HCT116 (cell line): ENCODE data around the gene GNG4. TPM values are rescaled to one million over a fixed set of nuclear protein-coding genes. Genes with fewer than 3 reads are reported as not detected.

Experiments
- ATAC-seq: fragments of 200-7000 bp; cut with Tn5 transposase; 2 replicates; pipeline ENCODE4 v1.9.1; 2020; ENCODE audit warnings: mild to moderate bottlenecking, moderate library complexity
- BruUV-seq: library from RNA; stranded (reverse); fragments of 400-500 nt; replicated peaks from 2 replicates; lab custom pipeline; 2021; lab: Mats Ljungman, UMichigan
- CTCF ChIA-PET: fragments of 300-600 bp; sonication (Branson Sonifier 250); formaldehyde crosslinking; loops from one replicate; lab custom pipeline; 2021; ENCODE audit warnings: antibody characterized with exemption; lab: Charles Lee
- POLR2A ChIA-PET: fragments of 300-600, 350-600 bp; sonication (Branson Sonifier 250); formaldehyde crosslinking; loops from one replicate; lab custom pipeline; 2021; ENCODE audit warnings: antibody characterized with exemption; lab: Charles Lee
- RAD21 ChIA-PET, 2 experiments: fragments of 300-600 bp; sonication (Branson Sonifier 250); formaldehyde crosslinking; loops; one replicate each; lab custom pipeline; 2023; ENCODE audit warnings: low total read pairs in 2 of 2; ENCODE audit not compliant: uncharacterized antibody in 2 of 2, unreplicated experiment in 2 of 2, low non-redundant PET in 1 of 2; lab: Charles Lee
- DNase-seq: peaks from one replicate; pipeline ENCODE4 v3.0.0-alpha.2; 2010; ENCODE audit warnings: low read depth, low spot score
- H2AFZ ChIP-seq: fragments of 200-600 bp; shearing (Covaris generic), sonication (generic); 2 replicates; pipeline ENCODE4 v1.6.1; 2017; ENCODE audit warnings: low read depth, mixed run types, mixed read lengths, antibody characterized with exemption, low read length; ENCODE audit not compliant: poor library complexity, severe bottlenecking
- H3K27ac ChIP-seq: 2 replicates; pipeline ENCODE4 v1.5.1; 2012; ENCODE audit warnings: low read depth, low read length
- H3K27me3 ChIP-seq: fragments of 200-600 bp; sonication (generic); 2 replicates; pipeline ENCODE4 v1.6.1; 2016; ENCODE audit warnings: mixed run types, low read length, mixed read lengths; ENCODE audit not compliant: insufficient read depth
- H3K36me3 ChIP-seq, 2 experiments: fragments of 200-500 bp in 1 of 2; fragments of 200-600 bp in 1 of 2; sonication (Bioruptor generic) in 1 of 2; sonication (generic) in 1 of 2; 2 replicates each; pipeline versions ENCODE4 v1.5.1 to v1.6.1; 2014 to 2016; ENCODE audit warnings: low read length in 2 of 2, inconsistent platforms in 1 of 2, mixed read lengths in 1 of 2, mixed run types in 1 of 2; ENCODE audit not compliant: insufficient read depth in 2 of 2, control insufficient read depth in 1 of 2
- H3K4me1 ChIP-seq, 2 experiments: fragments of 200-600 bp in 1 of 2; sonication (generic) in 1 of 2; 2 replicates each; pipeline versions ENCODE4 v1.5.1 to v1.6.1; 2012 to 2017; ENCODE audit warnings: low read length in 2 of 2, inconsistent platforms in 1 of 2, mild to moderate bottlenecking in 1 of 2, mixed read lengths in 1 of 2, mixed run types in 1 of 2, moderate library complexity in 1 of 2; ENCODE audit not compliant: insufficient read depth in 2 of 2, control insufficient read depth in 1 of 2
- H3K4me2 ChIP-seq: fragments of 200-600 bp; sonication (generic); 2 replicates; pipeline ENCODE4 v1.6.1; 2017; ENCODE audit warnings: mixed run types, low read length, mixed read lengths
- H3K4me3 ChIP-seq, 2 experiments: fragments of 200-600 bp in 1 of 2; sonication (generic) in 1 of 2; replicated peaks in 1 of 2; 2 replicates each; pipeline ENCODE4 v1.5.1; 2011 to 2016; ENCODE audit warnings: low read length in 2 of 2, control low read depth in 1 of 2, low read depth in 1 of 2, mild to moderate bottlenecking in 1 of 2, mixed read lengths in 1 of 2, mixed run types in 1 of 2
- H3K79me2 ChIP-seq: fragments of 200-600 bp; sonication (generic); 2 replicates; pipeline ENCODE4 v1.6.1; 2017; ENCODE audit warnings: mild to moderate bottlenecking, mixed run types, low read length, moderate library complexity, mixed read lengths; ENCODE audit not compliant: insufficient read depth
- H3K9ac ChIP-seq: fragments of 200-600 bp; sonication (generic); 2 replicates; pipeline ENCODE4 v1.6.1; 2016; ENCODE audit warnings: low read length, mixed read lengths
- H3K9me2 ChIP-seq: fragments of 200-600 bp; sonication (generic), shearing (Covaris generic); 2 replicates; pipeline ENCODE4 v1.6.1; 2017; ENCODE audit warnings: mixed run types, mild to moderate bottlenecking, moderate library complexity; ENCODE audit not compliant: insufficient read depth
- H3K9me3 ChIP-seq, 2 experiments: fragments of 200-500 bp in 1 of 2; fragments of 200-600 bp in 1 of 2; sonication (Bioruptor generic) in 1 of 2; sonication (generic) in 1 of 2; 2 replicates each; pipeline ENCODE4 v1.6.1; 2014 to 2017; ENCODE audit warnings: low read length in 2 of 2, mixed read lengths in 2 of 2, inconsistent platforms in 1 of 2, low read depth in 1 of 2, mild to moderate bottlenecking in 1 of 2, mixed run types in 1 of 2, moderate library complexity in 1 of 2; ENCODE audit not compliant: control insufficient read depth in 1 of 2, insufficient read depth in 1 of 2
- H4K20me1 ChIP-seq: fragments of 200-600 bp; sonication (generic), shearing (Covaris generic); 2 replicates; pipeline ENCODE4 v1.6.1; 2017; ENCODE audit warnings: mixed run types, mild to moderate bottlenecking, moderate library complexity; ENCODE audit not compliant: insufficient read depth
- EGR1 ChIP-seq: IDR thresholded peaks from 2 replicates; pipeline ENCODE4 v1.6.1; 2012; ENCODE audit warnings: low read depth
- FOSL1 ChIP-seq: IDR thresholded peaks from 2 replicates; pipeline ENCODE4 v1.6.1; 2012; ENCODE audit warnings: low read depth
- JUND ChIP-seq: IDR thresholded peaks from 2 replicates; pipeline ENCODE4 v1.6.1; 2012
- MAX ChIP-seq: IDR thresholded peaks from 2 replicates; pipeline ENCODE4 v1.6.1; 2012
- POLR2AphosphoS5 ChIP-seq: IDR thresholded peaks from 2 replicates; pipeline ENCODE4 v1.6.1; 2011; ENCODE audit warnings: mild to moderate bottlenecking, low read depth, low read length, moderate library complexity
- RAD21 ChIP-seq: IDR thresholded peaks from 2 replicates; pipeline ENCODE4 v1.6.1; 2012; ENCODE audit warnings: low read depth, mild to moderate bottlenecking
- ZBTB33 ChIP-seq: IDR thresholded peaks from 2 replicates; pipeline ENCODE4 v1.6.1; 2011; ENCODE audit warnings: mild to moderate bottlenecking, low read length, moderate library complexity; ENCODE audit not compliant: insufficient replicate concordance; ENCODE audit errors: extremely low read depth
- intact Hi-C: fragments of 100-400 bp; cut with micrococcal nuclease; formaldehyde crosslinking; loops from 2 replicates; pipeline ENCODE4 v1.10.0; 2022
- total RNA-seq: library from RNA; stranded (reverse); gene quantifications from one replicate; pipeline ENCODE4 v1.2.1, GENCODE V29; 2021; ENCODE audit not compliant: unreplicated experiment
- TF ChIP-seq, protein P1 (sequence below), 3 experiments: fragments of 200-600 bp in 1 of 3; sonication (generic) in 1 of 3; IDR thresholded peaks in 2 of 3; conservative IDR thresholded peaks in 1 of 3; 2 replicates each; pipeline ENCODE4 v1.5.1; 2012 to 2017; ENCODE audit warnings: low read depth in 2 of 3, low read length in 2 of 3, antibody characterized with exemption in 1 of 3, borderline replicate concordance in 1 of 3, control low read depth in 1 of 3, mild to moderate bottlenecking in 1 of 3, mixed read lengths in 1 of 3, mixed run types in 1 of 3, moderate library complexity in 1 of 3; ENCODE audit not compliant: insufficient read depth in 1 of 3

Gene GNG4
- total RNA-seq, 1 experiment from 2014 or later: 10.6 TPM

GRCh38 chr1:235663628-235664027, 14.0 kb upstream of the GNG4 start:
- CTCF ChIA-PET: no interaction called here
- intact Hi-C loops: no loop called here

More at GRCh38 chr1:235663628-235664027, 14.0 kb upstream of the GNG4 start:
- no TSS peak for BruUV-seq
- Histone ChIP-seq H3K27me3 (no peaks in the 10 kb centered on the region), H3K27ac (no peak overlapping the region), H3K9me3 (no peaks in the 10 kb centered on the region), H3K9me2 (no peaks in the 10 kb centered on the region), H3K79me2 (no peaks in the 10 kb centered on the region), H3K4me1 (no peaks in the 10 kb centered on the region), H4K20me1 (no peaks in the 10 kb centered on the region), H2AFZ (no peak overlapping the region), H3K4me2 (no peak overlapping the region), H3K4me3 (no peak overlapping the region), H3K36me3 (no peaks in the 10 kb centered on the region), H3K9ac (no peak overlapping the region)
- DNase-seq (no peak), ATAC-seq (no peak)
- RAD21 ChIA-PET: no interaction called here
- POLR2A ChIA-PET: no interaction called here
- TF ChIP-seq EGR1: no peak
- TF ChIP-seq RAD21: no peak
- no peak for TF ChIP-seq POLR2AphosphoS5
- TF ChIP-seq MAX: no peak
- TF ChIP-seq, protein P1, sequence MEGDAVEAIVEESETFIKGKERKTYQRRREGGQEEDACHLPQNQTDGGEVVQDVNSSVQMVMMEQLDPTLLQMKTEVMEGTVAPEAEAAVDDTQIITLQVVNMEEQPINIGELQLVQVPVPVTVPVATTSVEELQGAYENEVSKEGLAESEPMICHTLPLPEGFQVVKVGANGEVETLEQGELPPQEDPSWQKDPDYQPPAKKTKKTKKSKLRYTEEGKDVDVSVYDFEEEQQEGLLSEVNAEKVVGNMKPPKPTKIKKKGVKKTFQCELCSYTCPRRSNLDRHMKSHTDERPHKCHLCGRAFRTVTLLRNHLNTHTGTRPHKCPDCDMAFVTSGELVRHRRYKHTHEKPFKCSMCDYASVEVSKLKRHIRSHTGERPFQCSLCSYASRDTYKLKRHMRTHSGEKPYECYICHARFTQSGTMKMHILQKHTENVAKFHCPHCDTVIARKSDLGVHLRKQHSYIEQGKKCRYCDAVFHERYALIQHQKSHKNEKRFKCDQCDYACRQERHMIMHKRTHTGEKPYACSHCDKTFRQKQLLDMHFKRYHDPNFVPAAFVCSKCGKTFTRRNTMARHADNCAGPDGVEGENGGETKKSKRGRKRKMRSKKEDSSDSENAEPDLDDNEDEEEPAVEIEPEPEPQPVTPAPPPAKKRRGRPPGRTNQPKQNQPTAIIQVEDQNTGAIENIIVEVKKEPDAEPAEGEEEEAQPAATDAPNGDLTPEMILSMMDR (IDR thresholded peaks at IDR 0.05 in 2 of 3, conservative IDR thresholded peaks at IDR 0.05 in 1 of 3; ENCODE audit: borderline replicate concordance in 1 of 3, insufficient read depth in 1 of 3, low read depth in 2 of 3, low read length in 2 of 3): no peak
- no peak for TF ChIP-seq JUND
- no peak for TF ChIP-seq FOSL1
- TF ChIP-seq ZBTB33: no peak
